ENCODE measurements around the gene PPM1H. TPM values are rescaled to one million over a fixed set of nuclear protein-coding genes. Genes with fewer than 3 reads are reported as not detected.

Gene PPM1H
- total and polyA plus RNA-seq, 8 donors = 0.29 to 12.5 (median 3.7) TPM

GRCh38 chr12:62769076-62769619 is 165.8 kb downstream of the PPM1H start:
- no peaks in the 10 kb centered on the region for H3K9me3 ChIP-seq
- H3K4me1 ChIP-seq = peaks cover 0 to 22% (median 5%) of the 10 kb centered on the region in 4 donors
- H3K4me3 ChIP-seq = no peak overlapping the region
- DNase-seq = no peak
- intact Hi-C loops (cut with DNase I; ENCODE audit: low total_unique reads) = no loop called here
- WGBS, 5 donors = 88 to 97% (median 92%) methylated on average over 3 of the region's 3 CpGs
- TF ChIP-seq POLR2AphosphoS5 (IDR thresholded peaks at IDR 0.05) (no peak), POLR2A (IDR thresholded peaks at IDR 0.05) (no peak), EP300 (IDR thresholded peaks at IDR 0.05) (no peak), CTCF (IDR thresholded peaks at IDR 0.05) (no peak)
- H3K27me3 ChIP-seq = no peaks in the 10 kb centered on the region
- H3K36me3 ChIP-seq = no peaks in the 10 kb centered on the region
- H3K27ac ChIP-seq = no peak overlapping the region

GRCh38 chr12:62767946-62768345 is 167.0 kb downstream of the PPM1H start:
- WGBS, 5 donors = 84 to 97% (median 88%) methylated on average over 4 of the region's 4 CpGs
- Histone ChIP-seq H3K4me3 (no peak overlapping the region), H3K36me3 (no peaks in the 10 kb centered on the region), H3K27me3 (no peaks in the 10 kb centered on the region), H3K9me3 (no peaks in the 10 kb centered on the region), H3K27ac (no peak overlapping the region), H3K4me1 (peaks cover 0 to 30% (median 6%) of the 10 kb centered on the region in 4 donors)
- no peak for DNase-seq
- TF ChIP-seq POLR2A (IDR thresholded peaks at IDR 0.05) (no peak), CTCF (IDR thresholded peaks at IDR 0.05) (no peak), EP300 (IDR thresholded peaks at IDR 0.05) (no peak), POLR2AphosphoS5 (IDR thresholded peaks at IDR 0.05) (no peak)
- intact Hi-C loops (cut with DNase I; ENCODE audit: low total_unique reads) = no loop called here

GRCh38 chr12:62767496-62767895 is 167.5 kb downstream of the PPM1H start:
- Histone ChIP-seq H3K4me3 (no peak overlapping the region), H3K36me3 (no peaks in the 10 kb centered on the region), H3K4me1 (peaks cover 0 to 35% (median 7%) of the 10 kb centered on the region in 4 donors), H3K27me3 (no peaks in the 10 kb centered on the region), H3K27ac (no peak overlapping the region), H3K9me3 (no peaks in the 10 kb centered on the region)
- intact Hi-C loops (cut with DNase I; ENCODE audit: low total_unique reads) = no loop called here
- WGBS, 5 donors = 75 to 91% (median 80%) methylated on average over 5 of the region's 5 CpGs
- no peak for TF ChIP-seq POLR2A (IDR thresholded peaks at IDR 0.05)
- no peak for TF ChIP-seq POLR2AphosphoS5 (IDR thresholded peaks at IDR 0.05)
- no peak for TF ChIP-seq EP300 (IDR thresholded peaks at IDR 0.05)
- no peak for TF ChIP-seq CTCF (IDR thresholded peaks at IDR 0.05)
- no peak for DNase-seq

GRCh38 chr12:62766496-62766895 is 168.5 kb downstream of the PPM1H start:
- no peak for DNase-seq
- intact Hi-C loops (cut with DNase I; ENCODE audit: low total_unique reads) = no loop called here
- 92 to 100% (median 97%) methylated on average over 1 of the region's 1 CpG for WGBS, 5 donors

More at GRCh38 chr12:62766496-62766895, 168.5 kb downstream of the PPM1H start:
- H3K27ac ChIP-seq = no peak overlapping the region
- peaks cover 2 to 38% (median 11%) of the 10 kb centered on the region in 4 donors for H3K4me1 ChIP-seq
- H3K27me3 ChIP-seq = no peaks in the 10 kb centered on the region
- no peak overlapping the region for H3K4me3 ChIP-seq
- no peaks in the 10 kb centered on the region for H3K9me3 ChIP-seq
- no peaks in the 10 kb centered on the region for H3K36me3 ChIP-seq
- TF ChIP-seq CTCF (IDR thresholded peaks at IDR 0.05) (no peak), EP300 (IDR thresholded peaks at IDR 0.05) (no peak), POLR2AphosphoS5 (IDR thresholded peaks at IDR 0.05) (no peak)

Data from stomach (tissue), 9 donors.